Glomerular endothelial cell (primary cell): Measurements from ENCODE around the gene KBTBD13. TPM values are rescaled to one million over a fixed set of nuclear protein-coding genes. Genes with fewer than 3 reads are reported as not detected.
"Not testable (repeated sequence)": the region's sequence is repeated elsewhere in the genome, so short reads cannot be mapped to it uniquely, and the experiment has no call there.

Source experiments
- DNase-seq: peaks from one replicate; pipeline ENCODE4 v3.0.0-alpha.2; 2011; ENCODE audit warnings: low read depth, low spot score; ENCODE audit errors: extremely low read depth
- total RNA-seq: library from RNA; depleted of rRNA; stranded (reverse); fragments of >200 nt; gene quantifications from 2 replicates; pipeline ENCODE4 v1.2.3, GENCODE V29; 2015

KBTBD13 gene
- not detected in 2 replicates for total RNA-seq

DNA sequence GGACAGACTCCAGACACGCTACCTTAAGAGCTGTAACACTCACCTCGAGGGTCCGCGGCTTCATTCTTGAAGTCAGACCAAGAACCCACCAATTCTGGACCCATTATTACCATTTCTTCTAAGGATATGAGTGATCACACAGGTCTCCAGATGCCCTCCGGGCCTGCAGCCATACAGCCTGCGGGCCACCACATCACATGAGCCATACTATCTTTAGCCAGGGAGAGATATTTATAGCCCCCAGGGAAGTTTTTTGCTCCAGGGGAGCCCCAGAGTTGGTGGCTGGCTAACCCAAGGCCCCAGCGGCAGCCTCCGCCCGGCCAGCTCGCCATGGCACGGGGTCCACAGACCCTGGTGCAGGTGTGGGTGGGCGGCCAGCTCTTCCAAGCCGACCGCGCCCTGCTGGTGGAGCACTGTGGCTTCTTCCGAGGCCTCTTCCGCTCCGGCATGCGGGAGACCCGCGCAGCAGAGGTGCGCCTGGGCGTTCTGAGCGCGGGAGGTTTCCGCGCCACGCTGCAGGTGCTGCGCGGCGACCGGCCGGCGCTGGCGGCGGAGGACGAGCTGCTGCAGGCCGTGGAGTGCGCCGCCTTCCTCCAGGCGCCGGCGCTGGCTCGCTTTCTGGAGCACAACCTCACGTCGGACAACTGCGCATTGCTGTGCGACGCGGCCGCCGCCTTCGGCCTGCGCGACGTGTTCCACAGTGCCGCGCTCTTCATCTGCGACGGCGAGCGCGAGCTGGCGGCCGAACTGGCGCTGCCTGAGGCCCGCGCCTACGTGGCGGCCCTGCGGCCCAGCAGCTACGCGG, at the start of gene KBTBD13:
Gene KBTBD13, plus strand, starts transcription at position 261 of the 805 bp plus-strand sequence. Its CDS starts 70 bp downstream, at position 331.
- no peak for DNase-seq

DNA sequence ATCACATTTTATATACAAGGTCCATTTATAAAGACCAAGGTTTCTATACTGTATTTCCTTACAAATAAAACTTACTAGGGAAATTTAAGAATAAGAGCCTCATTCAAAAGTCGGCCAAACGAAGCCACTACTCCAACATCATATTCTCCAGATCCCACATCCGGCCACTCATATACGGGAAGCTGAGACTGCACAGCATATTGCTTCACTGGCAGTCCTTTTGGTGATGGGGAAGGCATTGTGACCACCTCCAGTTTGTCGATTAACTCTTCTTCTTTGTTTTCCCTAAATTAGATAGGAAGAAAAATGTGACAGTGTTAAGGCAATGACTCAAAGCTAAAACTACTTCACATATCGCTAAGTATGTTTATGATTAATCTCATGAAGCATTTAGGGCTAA, 49.8 kb upstream of the KBTBD13 start:
- no peak for DNase-seq

DNA sequence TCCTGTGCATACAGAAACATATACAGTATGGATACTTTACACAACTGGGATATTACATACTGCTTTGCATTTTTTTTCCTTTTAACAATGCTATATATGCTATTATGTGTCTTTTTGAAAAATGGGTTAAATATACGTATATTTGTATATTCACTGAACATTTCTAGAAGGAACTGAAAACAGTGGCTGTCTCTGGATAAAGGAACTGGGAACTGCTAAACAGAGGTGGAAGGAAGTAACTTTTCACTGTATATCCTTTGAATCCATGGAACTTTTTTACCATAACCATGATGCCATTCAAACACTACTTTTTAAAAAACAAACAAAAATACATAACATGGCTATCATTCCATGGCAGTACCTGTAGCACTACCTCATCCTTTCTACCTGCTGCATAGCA, 49.0 kb upstream of the KBTBD13 start:
- no peak for DNase-seq

DNA sequence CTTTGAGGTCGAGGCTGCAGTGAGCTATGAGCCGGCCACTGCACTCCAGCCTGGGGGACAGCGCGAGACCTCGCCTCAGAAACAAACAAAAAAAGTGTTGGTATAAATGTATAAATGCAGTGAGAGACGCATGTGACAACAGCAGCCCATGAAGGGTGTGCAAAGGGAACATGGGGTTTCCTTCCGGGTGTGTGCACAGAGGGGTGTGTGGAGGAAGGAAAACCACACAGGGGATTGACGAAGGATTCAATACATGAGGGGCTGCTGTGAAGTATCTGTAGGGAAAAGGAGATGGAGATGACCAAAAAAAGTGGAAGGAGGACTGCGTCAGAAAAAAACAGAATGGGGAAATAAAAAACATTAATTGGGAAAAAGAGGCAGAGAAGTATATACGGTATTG, 48.2 kb upstream of the KBTBD13 start:
- DNase-seq, result no peak

DNA sequence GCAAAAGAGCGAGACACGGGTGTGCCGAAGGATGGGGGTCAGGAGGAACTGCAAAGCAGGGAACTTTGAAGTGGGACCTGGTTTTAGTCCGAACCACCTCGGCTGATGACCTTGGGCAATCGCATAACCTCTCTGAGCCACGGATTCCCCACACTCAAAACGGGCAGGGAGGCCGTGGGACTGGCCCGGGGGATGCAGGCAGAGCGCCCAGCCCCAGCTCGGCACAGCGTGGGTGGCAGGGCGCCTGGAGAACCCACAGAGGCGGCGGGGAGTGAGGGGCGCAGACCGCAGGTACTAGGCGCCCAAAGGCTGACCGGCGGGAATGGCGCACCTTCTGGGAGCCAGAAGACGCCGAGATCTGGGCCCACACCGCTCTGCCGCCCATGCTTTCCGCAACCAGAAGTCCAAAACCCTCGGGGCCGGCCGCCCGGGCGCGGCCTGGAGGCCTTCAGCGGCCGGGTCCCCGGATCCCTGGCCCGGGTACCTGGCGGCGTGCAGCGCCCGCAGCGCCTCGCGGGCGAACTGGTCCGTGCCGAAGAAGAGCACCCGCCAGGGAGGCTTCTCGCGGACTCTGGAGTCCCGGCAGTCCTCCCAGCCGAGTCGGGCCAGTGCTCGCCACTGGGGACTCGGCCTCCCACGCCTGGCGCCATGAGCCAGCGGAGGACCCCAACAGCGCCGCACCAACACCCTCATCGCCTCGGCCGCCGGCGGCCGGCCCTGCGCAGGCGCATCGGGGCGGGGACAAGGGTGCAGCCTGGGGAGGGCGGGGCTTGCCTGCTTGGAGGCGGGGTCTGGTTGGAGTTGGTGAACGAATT, 47.4 kb upstream of the KBTBD13 start, which contains the start of gene MTFMT:
Gene MTFMT, minus strand, starts transcription at position 719 of the 815 bp plus-strand sequence. Its CDS starts 26 bp downstream, at position 693.
- DNase-seq, result no peak

DNA sequence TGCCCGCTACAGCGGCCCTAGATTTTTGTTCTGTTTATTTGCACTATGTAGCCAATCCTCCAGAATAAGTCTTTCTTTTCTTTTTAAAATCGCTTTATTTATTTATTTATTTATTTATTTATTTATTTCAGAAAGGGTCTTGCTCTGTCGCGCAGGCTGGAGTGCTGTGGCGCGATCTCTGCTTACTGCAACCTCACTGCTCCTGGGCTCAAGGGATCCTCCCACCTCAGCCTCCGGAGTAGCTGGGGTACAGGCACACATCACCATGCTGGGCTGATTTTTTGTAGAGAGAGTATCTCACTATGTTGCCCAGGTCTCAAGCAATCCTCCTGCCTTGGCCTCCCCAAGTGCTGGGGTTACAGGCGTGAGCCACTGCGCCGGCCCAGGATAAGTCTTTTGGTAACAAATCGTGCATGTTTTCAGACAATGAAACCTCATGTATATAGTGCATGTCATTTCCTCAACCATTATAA, 46.8 kb upstream of the KBTBD13 start:
- DNase-seq, result no peak

DNA sequence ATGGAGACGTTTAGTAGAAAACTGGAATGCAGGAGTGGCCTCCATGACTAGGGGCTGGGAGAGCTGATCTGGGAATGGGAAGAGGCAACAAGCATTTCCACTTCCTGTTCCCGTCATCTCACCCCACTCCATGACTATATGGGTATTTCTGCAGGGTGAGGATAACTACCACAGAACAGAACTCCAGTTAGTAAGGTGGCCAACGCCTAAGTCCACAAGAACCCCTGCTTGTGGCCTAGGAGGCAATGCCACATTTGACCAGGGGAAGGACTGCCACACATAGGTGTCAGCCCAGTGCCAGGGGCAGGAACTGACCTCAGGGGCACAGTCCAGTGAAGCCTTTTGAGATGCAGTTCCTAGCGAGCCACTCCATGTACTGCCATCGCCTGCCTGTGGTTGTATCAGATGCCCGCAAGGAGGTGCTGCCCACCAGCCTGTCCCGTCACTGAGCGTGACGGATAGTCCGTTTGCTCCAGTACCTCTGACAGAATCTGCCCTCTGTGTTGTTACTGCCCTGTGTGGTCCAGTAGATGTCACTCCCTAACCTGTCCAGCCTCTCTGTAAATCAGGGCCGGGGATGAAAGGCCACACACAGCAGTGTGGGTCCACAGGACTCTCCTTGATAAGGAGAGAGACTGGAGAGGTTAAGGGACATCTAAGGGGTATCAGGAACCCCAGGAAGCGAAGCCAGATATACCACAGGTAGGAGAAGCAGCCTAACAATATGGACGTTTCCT, 43.6 kb upstream of the KBTBD13 start:
- no peak for DNase-seq

DNA sequence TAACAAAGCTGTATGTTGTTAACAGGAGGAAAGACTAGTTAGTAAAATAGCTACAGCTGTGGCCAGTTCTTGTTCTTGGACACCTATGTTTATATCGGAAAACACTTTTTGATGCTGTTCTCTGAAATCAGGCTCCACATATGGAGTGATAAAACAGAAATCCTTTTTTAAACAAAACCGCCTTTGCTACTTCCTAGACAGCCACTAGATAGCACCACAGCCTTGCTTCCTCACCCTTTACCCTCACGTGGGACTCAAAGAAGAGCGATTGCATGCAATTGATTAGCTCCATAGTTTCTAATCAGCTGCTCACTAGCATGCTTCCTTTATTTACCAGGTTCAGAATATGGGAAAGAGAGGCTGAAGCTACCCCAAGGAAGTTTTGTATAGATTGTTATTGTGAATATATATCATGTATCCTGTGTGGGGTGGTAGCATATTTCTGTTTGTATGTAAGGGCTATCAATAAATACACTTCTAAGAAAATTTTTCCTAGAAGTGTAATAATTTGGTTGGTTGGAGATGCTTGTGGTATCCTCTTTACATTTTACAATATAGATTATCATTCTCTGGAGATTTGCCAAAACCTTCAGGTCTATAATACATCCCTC, 42.8 kb upstream of the KBTBD13 start:
- no peak for DNase-seq

DNA sequence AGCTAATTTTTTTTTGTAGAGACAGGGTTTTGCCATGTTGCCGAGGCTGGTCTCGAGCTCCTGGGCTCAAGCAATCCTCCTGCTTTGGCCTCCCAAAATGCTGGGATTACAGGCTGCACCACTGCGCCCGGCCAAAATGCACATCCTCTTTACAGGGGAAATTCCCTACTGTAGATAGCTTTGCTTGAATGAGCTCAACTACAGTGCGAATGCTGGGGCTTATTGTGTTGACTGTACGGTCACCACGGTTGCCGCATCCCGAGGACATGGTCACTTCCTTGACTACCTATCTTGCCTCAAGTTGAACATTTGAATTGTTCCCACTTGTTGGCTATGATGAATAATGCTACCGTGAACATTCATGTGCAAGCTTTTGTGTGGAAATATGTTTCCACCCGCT, 41.8 kb upstream of the KBTBD13 start:
- no peak for DNase-seq

DNA sequence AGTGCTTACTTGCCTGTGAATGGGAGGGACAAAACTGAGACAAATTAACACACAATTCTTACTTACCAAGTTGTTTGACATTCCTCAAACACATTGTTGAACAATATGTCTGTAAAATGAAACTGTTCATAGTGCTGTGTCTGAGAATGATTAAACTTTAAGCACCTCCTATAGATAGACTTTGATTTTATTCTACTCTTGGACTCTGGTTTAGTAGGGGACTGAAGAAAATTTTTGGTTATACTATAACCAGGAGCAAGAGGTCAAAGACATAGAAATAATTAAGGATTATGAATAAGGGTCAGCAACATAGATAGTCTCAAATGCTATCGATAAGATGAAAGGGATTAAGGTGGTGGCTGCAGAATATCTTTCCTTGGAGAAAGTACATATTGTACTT, 39.2 kb upstream of the KBTBD13 start:
- DNase-seq, result no peak

DNA sequence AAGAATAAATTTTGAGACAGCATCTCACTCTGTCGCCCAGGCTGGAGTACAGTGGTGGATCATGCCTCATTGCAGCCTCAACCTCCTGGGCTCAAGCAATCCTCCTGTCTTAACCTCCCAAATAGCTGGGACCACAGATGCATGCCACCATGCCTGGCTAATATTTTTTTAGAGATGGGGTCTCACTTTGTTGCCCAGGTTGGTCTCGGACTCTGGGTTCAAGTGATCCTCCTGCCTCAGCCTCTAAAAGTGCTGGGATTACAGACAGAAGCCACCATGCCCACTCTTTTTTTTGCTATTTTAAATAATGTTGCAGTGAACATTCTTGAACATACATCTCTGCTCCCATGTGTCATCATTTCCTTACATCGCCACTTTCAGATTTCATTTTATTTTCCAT, 38.1 kb upstream of the KBTBD13 start:
- DNase-seq, result no peak

DNA sequence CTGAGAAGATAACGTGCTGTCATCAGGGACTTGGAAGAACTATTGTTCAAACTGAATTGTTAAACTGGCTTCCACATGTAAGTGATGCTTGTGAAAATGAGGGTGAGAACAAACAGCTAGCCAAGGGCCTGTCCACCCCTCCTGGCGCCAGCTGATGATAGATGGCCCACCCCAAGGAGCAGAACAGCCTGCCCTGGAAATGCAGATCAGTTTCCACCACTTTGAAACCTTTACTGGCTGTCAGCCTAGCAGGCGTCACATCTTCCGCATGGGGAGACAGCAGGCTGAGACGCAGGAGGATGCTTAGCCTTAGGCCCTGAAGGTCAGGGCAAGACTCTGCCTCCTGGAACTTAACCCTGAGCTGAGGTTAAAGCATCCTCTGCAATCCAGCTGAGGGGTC, 37.7 kb upstream of the KBTBD13 start:
- DNase-seq, result no peak

DNA sequence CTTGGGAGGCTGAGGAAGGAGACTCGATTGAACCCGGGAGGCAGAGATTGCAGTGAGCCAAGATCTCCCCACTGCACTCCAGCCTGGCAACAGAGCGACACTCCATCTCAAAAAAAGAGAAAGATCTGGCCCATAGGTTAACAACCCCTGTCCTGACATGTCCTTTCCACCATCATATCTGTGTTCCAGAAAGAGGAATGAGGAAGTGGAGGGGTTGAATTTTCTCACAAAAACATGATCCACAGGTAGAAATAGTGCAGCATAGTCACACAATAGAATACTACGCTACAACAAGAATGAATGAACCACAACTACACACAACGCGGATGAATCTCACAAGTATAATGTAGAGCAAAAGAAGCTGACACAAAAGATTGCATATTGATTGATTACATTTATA, 36.1 kb upstream of the KBTBD13 start:
- no peak for DNase-seq

DNA sequence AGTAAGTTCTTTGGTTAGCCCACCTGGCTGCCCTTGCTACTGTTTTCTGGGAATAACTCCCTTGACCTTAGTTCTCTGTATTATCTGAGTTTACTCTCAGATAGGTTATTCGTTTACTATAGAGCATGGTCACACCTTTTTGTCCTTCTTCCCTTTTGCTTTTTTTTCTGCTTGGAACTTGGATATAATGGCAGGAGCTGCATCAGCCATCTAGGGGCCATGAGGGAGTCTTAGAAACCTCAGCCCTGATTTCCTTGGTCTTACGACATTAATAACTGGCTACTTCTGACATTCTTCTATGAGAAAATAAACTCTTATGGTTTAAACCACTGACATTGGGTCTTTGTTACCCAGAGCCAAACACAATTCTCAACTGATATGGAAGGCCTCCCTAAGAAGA, 34.8 kb upstream of the KBTBD13 start:
- DNase-seq, result no peak

DNA sequence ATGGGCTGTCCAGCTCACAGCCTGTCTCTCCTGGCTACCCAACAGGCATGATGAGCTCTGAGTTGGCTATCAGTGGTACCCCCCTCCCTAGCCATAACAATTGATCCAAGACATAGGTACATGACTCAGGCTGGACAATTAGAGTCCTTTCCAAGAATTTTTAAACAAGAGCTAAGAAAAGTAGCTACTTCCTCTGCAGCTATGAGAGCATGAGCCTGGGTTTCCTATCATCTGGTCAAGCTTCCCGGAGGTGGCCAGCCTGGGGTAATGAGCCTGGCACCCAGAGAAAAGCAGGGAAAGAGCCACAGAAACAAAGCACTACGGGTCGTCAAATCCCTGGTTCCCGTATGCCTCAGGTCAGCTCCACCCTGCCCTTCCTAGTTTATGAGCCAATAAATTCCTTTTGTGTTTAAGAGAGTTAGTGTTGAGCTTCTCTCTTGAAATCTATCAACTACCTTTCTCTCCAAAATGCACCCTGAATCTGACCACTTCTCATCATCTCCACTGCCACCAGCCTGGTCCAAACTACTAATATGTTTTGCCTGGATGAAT, 33.7 kb upstream of the KBTBD13 start:
- DNase-seq, result no peak

DNA sequence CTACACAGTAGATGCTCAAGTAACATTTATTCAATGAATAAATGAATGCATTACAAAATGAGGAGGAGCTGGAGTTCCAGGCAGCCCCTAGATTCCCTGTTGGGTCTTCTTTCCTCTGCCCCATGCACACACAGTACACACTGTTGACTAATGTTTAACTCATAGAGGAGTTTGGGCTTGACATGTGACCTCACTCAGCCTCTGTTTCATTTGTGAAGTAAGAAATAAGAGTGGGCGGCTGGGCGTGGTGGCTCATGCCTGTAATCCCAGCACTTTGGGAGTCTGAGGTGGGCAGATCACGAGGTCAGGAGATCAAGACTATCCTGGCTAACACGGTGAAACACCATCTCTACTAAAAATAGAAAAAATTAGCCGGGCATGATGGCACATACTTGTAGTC, 32.3 kb upstream of the KBTBD13 start:
- DNase-seq, result not testable (repeated sequence)

DNA sequence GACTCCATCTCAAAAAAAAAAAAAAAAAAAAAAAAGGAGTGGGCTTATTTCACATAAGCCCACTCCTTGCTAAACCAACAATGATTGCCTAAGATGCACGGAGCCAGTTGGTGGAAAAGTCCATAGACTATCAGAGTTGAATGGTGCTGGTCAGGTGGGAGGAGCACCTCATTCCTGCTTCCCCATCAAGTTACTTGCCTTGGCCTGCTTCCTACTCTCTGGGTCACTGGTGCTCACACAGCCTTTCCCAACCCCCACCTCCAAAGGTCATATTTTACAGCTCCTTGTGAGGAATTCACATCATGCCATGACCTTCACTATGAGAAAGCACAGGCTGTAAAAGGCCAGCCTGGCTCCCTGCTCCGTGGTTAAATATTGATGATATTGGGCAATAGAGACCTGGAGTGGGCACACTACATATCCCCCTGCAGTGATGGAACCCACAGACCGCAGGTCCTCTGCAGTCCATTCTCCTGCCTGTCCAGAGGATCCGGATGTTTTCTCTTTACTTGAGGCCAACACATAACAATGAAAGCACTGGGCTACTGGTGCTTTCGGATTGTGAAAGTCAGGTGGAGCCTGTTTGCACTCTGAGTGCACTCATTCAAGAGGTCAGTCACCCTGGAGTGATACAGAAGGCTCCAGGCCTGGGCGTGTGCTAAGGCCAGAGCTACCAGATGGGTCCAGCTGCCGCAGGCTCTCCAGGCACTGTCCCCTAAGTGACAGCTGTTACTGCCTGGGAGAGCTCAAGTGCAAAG, 31.6 kb upstream of the KBTBD13 start, which contains the start of gene SLC51B:
Gene SLC51B, plus strand, starts transcription at position 664 of the 758 bp plus-strand sequence. CDS start 4,618 bp downstream, outside the sequence.
- DNase-seq, result no peak

DNA sequence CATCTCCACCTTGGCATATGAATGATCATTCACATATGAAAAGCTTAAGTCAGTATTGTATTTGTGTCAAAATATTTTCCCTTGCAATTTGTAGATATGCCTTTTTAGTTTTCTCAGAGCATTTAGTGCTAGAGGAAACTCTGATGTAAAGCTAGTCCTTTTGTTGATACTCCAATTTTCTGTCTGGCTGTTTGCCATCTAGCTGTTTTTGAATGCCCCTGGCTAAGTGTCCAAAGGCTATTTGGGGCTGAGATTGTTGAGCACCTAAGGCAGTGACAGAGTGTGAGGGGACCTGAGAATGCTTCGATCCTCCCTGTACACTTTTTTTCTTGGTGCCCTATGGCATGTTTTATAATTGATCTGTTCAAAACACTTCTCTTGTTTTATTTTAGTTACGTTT, 28.3 kb upstream of the KBTBD13 start:
- no peak for DNase-seq

DNA sequence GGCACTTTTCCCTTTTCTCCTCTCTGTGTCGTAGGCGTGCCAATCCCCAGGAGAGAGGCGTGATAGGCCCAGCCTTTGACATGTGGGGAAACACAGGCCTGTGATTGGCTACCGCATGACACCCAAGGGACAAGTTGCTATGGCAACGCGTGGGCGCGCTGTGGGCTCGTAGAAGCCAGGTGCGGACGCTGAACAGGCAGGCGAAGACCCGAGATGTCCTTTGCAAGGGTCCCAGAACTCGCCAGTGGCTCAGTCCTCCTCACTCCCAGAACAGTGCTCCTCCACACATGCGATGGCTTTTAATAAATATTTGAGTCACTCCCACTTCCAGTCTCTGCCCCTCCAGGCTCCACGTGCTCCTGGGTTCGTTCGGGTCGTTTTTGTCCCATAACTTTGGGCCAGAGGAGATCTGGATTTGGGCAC, 27.1 kb upstream of the KBTBD13 start:
- DNase-seq, result peak; percentile 78
